ENCODE results near the gene TNNC2. TPM values are rescaled to one million over a fixed set of nuclear protein-coding genes. Genes with fewer than 3 reads are reported as not detected.
A peak's percentile ranks its signal among the peaks of the same experiment; 100 is the strongest.

Gene TNNC2
- total RNA-seq, 1 donor from 2014 or later = 0.61 TPM

- intact Hi-C loops (cut with DNase I) = no loop called here
- ATAC-seq (no peak), DNase-seq (no peak)
- H3K27me3 ChIP-seq = no peaks in the 10 kb centered on the region
- no peak overlapping the region for H3K4me3 ChIP-seq
- no peaks in the 10 kb centered on the region for H3K9me3 ChIP-seq
- H3K4me1 ChIP-seq = peaks cover 47% of the 10 kb centered on the region
- H3K36me3 ChIP-seq = no peaks in the 10 kb centered on the region
- H3K27ac ChIP-seq = peak overlapping the region; percentile 84
- no peak for TF ChIP-seq CTCF (IDR thresholded peaks at IDR 0.05)
Measured at GRCh38 chr20:45780159-45780558, 47.0 kb downstream of the TNNC2 start.

DNA sequence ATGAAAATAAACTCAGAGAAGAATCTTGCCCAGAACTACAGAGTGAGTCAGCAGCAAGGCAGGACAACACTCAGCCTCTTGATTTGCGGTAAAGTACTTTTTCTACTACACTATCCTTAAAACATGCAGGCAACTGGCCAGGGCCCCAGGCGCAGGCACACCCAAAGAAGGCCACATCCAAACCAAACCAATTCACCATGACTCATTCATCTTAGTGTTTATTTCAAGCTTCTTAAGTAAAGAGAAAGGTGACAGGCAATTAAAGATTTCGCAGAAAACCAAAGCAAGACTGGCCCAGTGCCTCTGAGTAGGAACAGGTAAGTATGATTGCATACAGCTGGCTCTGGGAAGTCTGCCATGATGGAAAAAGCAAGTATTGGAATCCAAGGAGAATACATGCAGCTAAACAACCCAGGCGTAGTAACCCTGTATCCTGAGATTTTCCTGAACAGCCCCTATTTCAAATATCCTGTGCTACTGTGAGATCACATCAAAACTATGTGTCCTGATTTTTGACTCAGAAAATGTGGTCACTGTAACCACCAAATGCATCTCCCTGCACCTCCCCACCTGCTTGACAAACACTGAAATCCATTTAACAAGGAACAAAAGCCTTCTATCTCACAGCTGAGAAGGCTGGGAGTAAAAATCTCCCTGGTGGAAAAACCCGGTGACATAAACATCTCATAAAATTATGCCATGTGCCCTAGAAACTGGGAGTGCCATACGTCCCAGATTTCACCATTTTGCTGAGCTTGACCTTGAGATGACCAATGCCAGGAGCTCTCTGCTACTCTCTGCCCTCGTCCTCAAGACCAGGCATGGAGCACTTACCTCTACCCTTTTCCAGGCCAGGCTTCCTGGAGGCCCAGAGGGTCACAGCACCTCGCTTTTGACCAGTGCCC, 47.8 kb downstream of the TNNC2 start:
- peaks cover 47% of the 10 kb centered on the region for H3K4me1 ChIP-seq
- DNase-seq (peak; percentile 92), ATAC-seq (peak; percentile 84)
- H3K4me3 ChIP-seq = no peak overlapping the region
- no peaks in the 10 kb centered on the region for H3K27me3 ChIP-seq
- intact Hi-C loops (cut with DNase I) = loop anchor here (10.0 kb wide), 1 partner anchor 234 kb away; the partner anchor contains the start of gene EPPIN
- no peak for TF ChIP-seq CTCF (IDR thresholded peaks at IDR 0.05)
- H3K9me3 ChIP-seq = no peaks in the 10 kb centered on the region
- H3K36me3 ChIP-seq = no peaks in the 10 kb centered on the region
- peak overlapping the region; percentile 84 for H3K27ac ChIP-seq

DNA sequence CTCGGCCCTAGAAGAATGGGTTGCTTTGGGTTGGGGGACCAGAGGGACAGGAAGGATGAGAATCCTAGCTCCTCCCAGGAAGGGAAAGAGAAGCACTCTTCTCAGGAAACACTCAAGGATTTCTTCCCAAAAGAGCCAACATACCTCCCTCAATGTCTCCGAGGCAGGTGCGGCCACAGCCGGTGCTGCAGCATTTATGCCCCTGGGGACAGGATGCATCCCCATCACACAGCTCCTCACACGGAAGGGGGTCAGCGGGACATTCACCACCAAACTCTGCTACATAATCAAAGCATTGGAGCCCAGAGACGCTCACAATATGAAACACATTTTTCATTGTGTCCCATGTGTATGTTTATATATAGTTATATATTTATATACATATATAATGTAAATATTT, 50.2 kb downstream of the TNNC2 start:
- Histone ChIP-seq H3K9me3 (no peaks in the 10 kb centered on the region), H3K36me3 (no peaks in the 10 kb centered on the region), H3K27ac (no peak overlapping the region), H3K4me3 (no peak overlapping the region), H3K4me1 (peaks cover 32% of the 10 kb centered on the region), H3K27me3 (no peaks in the 10 kb centered on the region)
- ATAC-seq (no peak), DNase-seq (peak; percentile 47)
- intact Hi-C loops (cut with DNase I) = loop anchor here (10.0 kb wide), 1 partner anchor 232 kb away; the partner anchor contains the start of gene EPPIN
- no peak for TF ChIP-seq CTCF (IDR thresholded peaks at IDR 0.05)

- Histone ChIP-seq H3K36me3 (no peaks in the 10 kb centered on the region), H3K4me3 (no peak overlapping the region), H3K9me3 (no peaks in the 10 kb centered on the region), H3K27me3 (no peaks in the 10 kb centered on the region), H3K27ac (no peak overlapping the region), H3K4me1 (peaks cover 32% of the 10 kb centered on the region)
- intact Hi-C loops (cut with DNase I) = loop anchor here (10.0 kb wide), 1 partner anchor 231 kb away; the partner anchor contains the start of gene EPPIN
- no peak for ATAC-seq
- peak; percentile 33 for DNase-seq
- no peak for TF ChIP-seq CTCF (IDR thresholded peaks at IDR 0.05)
Measured at GRCh38 chr20:45775411-45775810, 51.7 kb downstream of the TNNC2 start.

DNA sequence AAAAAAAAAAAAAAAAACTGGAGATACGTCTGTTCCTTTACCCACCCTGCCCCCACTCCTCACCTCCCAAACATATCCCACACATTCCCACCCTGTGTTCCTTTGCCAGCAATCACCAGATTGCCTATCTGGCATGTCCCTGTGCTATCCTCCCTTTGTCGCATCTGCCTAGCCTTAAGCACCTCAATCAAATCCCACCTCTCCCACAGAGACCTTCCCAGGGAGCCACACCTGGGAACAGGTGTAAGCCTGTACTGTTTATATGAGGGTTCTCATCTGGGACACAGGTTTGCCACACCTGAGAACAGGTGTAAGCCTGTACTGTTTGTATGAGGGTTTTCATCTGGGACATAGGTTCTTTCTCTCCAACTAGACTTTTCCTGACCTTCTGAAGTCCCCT, 52.2 kb downstream of the TNNC2 start:
- no peak overlapping the region for H3K4me3 ChIP-seq
- no peaks in the 10 kb centered on the region for H3K36me3 ChIP-seq
- DNase-seq = peak; percentile 2
- intact Hi-C loops (cut with DNase I) = loop anchor here (10.0 kb wide), 1 partner anchor 230 kb away; the partner anchor contains the start of gene EPPIN
- H3K9me3 ChIP-seq = no peaks in the 10 kb centered on the region
- TF ChIP-seq CTCF (IDR thresholded peaks at IDR 0.05) = no peak
- H3K4me1 ChIP-seq = peaks cover 28% of the 10 kb centered on the region
- H3K27me3 ChIP-seq = no peaks in the 10 kb centered on the region
- no peak overlapping the region for H3K27ac ChIP-seq
- ATAC-seq = no peak

Other genes with a start within 250 kb of the TNNC2 start
- not detected for gene WFDC8, start 248.0 kb downstream of the TNNC2 start, total RNA-seq
- gene WFDC10A, start 197.6 kb downstream of the TNNC2 start, total RNA-seq = not detected
- gene WFDC9, start 196.0 kb downstream of the TNNC2 start, total RNA-seq = not detected
- not detected for gene WFDC11, start 157.1 kb downstream of the TNNC2 start, total RNA-seq
- gene WFDC13, start 125.3 kb downstream of the TNNC2 start, total RNA-seq = not detected
- not detected for gene WFDC10B, start 122.3 kb downstream of the TNNC2 start, total RNA-seq
- gene SPINT4, start 105.0 kb downstream of the TNNC2 start, total RNA-seq = not detected
- 2.1 TPM for gene WFDC3, start 35.4 kb downstream of the TNNC2 start, total RNA-seq
- gene DNTTIP1, start 35.4 kb downstream of the TNNC2 start, total RNA-seq = 32.0 TPM
- gene UBE2C, start 14.7 kb downstream of the TNNC2 start, total RNA-seq = 1.4 TPM
- 23.4 TPM for gene SNX21, start 6.5 kb upstream of the TNNC2 start, total RNA-seq
- 23.5 TPM for gene ACOT8, start 30.1 kb upstream of the TNNC2 start, total RNA-seq
- gene ZSWIM3, start 30.3 kb upstream of the TNNC2 start, total RNA-seq = 4.0 TPM
- gene ZSWIM1, start 53.9 kb upstream of the TNNC2 start, total RNA-seq = 9.6 TPM
- 1.3 TPM for gene SPATA25, start 60.3 kb upstream of the TNNC2 start, total RNA-seq
- 2.8 TPM for gene NEURL2, start 63.9 kb upstream of the TNNC2 start, total RNA-seq
- 164 TPM for gene CTSA, start 64.0 kb upstream of the TNNC2 start, total RNA-seq
- gene PLTP, start 84.8 kb upstream of the TNNC2 start, total RNA-seq = 65.9 TPM
- 43.1 TPM for gene PCIF1, start 107.4 kb upstream of the TNNC2 start, total RNA-seq
- gene ZNF335, start 144.9 kb upstream of the TNNC2 start, total RNA-seq = 19.1 TPM
- gene MMP9, start 181.6 kb upstream of the TNNC2 start, total RNA-seq = 5.5 TPM
- 2.0 TPM for gene SLC12A5, start 201.9 kb upstream of the TNNC2 start, total RNA-seq

Data from upper lobe of right lung (tissue), 1 donor.